AG09319 (cell line): ENCODE measurements around the gene PLXNB3.
A peak's percentile ranks its signal among the peaks of the same experiment; 100 is the strongest.

ENCODE experiments used
- DNase-seq: peaks from one replicate; pipeline ENCODE4 v3.0.0-alpha.2; 2010; ENCODE audit warnings: low read depth; ENCODE audit errors: extremely low read depth
- TF ChIP-seq, protein P1 (sequence below): IDR thresholded peaks from 2 replicates; pipeline ENCODE4 v1.5.1; 2011; ENCODE audit warnings: low read depth, mild to moderate bottlenecking, inconsistent platforms, low read length, moderate library complexity

PLXNB3 gene

DNA sequence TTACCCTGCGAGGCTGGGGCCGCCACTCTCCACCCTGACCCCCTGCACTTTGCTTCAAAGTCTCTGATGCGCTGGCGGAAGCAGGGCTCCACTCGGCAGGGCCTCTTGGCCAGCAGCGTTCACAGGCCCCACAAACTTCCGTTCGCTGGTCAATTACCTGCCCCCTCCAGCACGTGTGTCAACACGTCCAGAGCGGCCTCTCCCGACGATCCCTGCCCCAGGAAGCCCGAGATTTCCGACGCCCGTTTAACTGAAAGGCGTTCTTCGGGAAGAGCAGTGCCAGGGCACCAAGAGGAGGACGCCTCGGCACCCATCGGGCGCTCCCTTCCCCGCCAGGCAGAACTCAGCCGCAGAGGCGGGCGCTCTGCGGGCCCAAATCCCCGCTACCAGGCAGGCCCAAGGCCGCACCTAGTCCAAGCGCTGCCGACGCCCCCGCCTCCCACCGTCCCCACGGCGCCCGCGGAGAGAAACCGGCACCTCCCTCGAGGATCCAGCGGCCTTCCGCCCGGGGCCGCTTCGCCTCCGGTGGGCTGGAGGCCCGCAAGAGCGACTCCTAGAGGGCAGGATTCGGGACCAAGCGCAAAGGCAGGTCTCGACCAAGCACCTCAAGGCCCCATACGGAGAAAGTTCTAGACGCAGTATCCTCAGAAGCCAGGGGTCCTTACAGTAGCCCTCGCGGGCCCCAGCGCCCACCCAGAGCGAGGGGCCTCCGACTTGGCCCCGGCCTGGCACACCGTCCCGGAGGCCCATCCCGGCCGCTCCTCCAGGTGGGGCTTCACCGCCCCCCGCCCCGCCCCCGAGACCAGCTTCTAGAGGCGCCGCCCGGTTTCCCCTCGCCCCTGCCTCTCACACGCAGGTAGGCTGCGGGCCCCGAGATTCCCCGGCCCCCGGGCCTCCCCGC, 40.4 kb upstream of the PLXNB3 start:
- no peak for DNase-seq
- TF ChIP-seq, protein P1, sequence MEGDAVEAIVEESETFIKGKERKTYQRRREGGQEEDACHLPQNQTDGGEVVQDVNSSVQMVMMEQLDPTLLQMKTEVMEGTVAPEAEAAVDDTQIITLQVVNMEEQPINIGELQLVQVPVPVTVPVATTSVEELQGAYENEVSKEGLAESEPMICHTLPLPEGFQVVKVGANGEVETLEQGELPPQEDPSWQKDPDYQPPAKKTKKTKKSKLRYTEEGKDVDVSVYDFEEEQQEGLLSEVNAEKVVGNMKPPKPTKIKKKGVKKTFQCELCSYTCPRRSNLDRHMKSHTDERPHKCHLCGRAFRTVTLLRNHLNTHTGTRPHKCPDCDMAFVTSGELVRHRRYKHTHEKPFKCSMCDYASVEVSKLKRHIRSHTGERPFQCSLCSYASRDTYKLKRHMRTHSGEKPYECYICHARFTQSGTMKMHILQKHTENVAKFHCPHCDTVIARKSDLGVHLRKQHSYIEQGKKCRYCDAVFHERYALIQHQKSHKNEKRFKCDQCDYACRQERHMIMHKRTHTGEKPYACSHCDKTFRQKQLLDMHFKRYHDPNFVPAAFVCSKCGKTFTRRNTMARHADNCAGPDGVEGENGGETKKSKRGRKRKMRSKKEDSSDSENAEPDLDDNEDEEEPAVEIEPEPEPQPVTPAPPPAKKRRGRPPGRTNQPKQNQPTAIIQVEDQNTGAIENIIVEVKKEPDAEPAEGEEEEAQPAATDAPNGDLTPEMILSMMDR = peak; percentile 39

DNA sequence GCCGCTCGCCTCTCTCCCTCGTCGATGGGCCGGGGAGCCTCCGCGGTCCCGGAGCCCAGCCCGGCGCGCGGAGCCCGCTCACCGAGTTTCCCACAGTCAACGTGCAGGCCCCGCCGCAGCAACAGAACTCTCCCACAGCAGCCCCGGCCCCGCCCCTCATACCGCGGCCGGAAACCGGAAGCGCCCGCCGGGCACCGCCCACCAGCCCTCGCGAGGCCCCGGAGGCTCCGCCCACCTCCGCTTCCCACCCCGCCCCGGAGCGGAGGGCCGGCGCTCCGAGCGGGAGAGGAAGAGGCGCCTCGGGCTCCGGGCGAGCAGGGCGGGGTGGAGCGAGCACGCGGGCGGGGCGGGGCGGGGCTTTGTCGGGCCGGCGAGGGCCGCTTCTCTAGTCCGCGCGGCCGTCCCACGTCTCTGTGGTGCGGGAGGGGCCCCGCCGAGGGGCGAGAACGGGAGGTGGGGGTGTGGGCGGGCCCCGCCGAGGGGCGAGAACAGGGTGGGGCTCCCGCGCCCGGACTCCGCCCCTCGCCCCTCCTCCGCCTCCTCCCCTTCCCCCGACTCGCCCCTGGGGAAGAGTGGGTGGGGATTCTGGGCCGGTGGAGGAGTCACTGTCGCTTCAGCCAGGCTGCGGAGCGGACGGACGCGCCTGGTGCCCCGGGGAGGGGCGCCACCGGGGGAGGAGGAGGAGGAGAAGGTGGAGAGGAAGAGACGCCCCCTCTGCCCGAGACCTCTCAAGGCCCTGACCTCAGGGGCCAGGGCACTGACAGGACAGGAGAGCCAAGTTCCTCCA, 39.6 kb upstream of the PLXNB3 start, which contains the start of the genes ABCD1 and BCAP31:
ABCD1 (plus strand) TSS at position 605 of the 787 bp plus-strand sequence. CDS start 411 bp downstream, outside the sequence.
BCAP31 (minus strand) TSS at position 136 of the 787 bp plus-strand sequence. CDS start 1,143 bp downstream, outside the sequence.
- TF ChIP-seq, protein P1 = no peak
- peak; percentile 64 for DNase-seq

DNA sequence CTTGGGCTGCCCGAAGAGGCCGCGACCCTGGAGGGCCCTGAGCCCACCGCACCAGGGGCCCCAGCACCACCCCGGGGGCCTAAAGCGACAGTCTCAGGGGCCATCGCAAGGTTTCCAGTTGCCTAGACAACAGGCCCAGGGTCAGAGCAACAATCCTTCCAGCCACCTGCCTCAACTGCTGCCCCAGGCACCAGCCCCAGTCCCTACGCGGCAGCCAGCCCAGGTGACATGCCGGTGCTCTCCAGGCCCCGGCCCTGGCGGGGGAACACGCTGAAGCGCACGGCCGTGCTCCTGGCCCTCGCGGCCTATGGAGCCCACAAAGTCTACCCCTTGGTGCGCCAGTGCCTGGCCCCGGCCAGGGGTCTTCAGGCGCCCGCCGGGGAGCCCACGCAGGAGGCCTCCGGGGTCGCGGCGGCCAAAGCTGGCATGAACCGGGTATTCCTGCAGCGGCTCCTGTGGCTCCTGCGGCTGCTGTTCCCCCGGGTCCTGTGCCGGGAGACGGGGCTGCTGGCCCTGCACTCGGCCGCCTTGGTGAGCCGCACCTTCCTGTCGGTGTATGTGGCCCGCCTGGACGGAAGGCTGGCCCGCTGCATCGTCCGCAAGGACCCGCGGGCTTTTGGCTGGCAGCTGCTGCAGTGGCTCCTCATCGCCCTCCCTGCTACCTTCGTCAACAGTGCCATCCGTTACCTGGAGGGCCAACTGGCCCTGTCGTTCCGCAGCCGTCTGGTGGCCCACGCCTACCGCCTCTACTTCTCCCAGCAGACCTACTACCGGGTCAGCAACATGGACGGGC, 38.8 kb upstream of the PLXNB3 start:
- DNase-seq = no peak
- TF ChIP-seq, protein P1 = no peak

DNA sequence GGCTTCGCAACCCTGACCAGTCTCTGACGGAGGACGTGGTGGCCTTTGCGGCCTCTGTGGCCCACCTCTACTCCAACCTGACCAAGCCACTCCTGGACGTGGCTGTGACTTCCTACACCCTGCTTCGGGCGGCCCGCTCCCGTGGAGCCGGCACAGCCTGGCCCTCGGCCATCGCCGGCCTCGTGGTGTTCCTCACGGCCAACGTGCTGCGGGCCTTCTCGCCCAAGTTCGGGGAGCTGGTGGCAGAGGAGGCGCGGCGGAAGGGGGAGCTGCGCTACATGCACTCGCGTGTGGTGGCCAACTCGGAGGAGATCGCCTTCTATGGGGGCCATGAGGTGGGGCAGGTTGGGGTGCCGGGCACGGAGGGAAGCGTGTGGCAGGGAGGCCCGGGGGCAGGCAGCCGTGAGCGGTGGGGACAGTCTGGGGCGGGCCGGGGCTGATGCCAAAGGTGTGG, 38.2 kb upstream of the PLXNB3 start:
- no peak for DNase-seq

DNA sequence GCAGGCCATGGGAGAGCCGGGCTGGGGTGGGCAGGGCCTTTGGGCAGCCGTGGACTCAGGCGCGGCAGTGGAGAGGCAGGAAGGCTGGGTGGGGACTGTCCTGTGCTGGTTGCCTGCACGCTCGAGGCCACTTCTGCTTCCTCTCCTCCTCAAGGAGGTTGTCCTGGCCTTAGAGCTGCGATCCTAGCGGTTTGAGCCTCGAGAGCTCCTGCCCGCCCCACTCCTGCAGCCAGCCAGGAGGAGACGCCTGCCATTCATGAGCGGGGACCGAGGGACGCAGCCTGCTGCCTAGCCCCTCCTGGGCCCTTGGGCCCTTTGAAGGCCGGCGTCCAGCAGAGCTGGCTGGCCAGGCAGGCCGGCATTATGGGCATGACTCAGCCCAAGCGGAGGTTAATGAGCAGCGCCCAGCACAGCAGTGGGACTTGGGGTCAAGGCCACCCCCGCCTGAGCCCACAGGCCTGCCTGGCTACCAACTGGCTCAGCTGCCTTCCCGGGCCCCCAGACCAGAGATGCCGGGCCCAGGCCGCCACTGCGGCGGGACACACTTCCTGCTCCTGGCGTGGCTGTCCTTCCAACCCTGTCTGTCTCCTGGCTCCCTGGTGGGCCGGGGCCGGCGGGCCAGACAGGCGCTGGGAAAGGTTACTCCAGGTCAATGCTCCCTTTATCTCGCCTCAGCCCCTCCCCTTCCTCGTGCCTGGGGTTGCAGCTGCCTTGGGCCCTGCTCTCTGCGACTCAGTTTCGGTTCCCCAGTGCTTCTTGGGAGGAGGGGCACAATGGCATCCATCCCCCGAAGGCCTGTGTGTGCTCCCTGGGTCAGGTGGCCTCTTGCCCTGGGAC, 37.5 kb upstream of the PLXNB3 start:
- TF ChIP-seq, protein P1 = no peak
- no peak for DNase-seq

More for the DNA sequence above, 38.2 kb upstream of the PLXNB3 start:
- TF ChIP-seq, protein P1 = no peak
